WTC11 (cell line): ENCODE results near the gene SRXN1.

Experiments used
- AFF4 ChIP-seq: sonication (generic); formaldehyde crosslinking; IDR thresholded peaks from 2 replicates; pipeline ENCODE4 v1.8.1; 2023; ENCODE audit warnings: mild to moderate bottlenecking, missing genetic modification reagents, borderline replicate concordance
- ATF6 ChIP-seq: sonication (generic); formaldehyde crosslinking; IDR thresholded peaks from 2 replicates; pipeline ENCODE4 v1.8.1; 2023; ENCODE audit warnings: mild to moderate bottlenecking, missing genetic modification reagents
- CTCF ChIP-seq: fragments of 200-600 bp; IDR thresholded peaks from 2 replicates; pipeline ENCODE4 v1.8.0; 2022; ENCODE audit warnings: antibody characterized with exemption
- E2F1 ChIP-seq: sonication (generic); formaldehyde crosslinking; IDR thresholded peaks from 2 replicates; pipeline ENCODE4 v1.8.0; 2022; ENCODE audit warnings: mild to moderate bottlenecking, missing genetic modification reagents
- ELF4 ChIP-seq: sonication (generic); formaldehyde crosslinking; IDR thresholded peaks from 2 replicates; pipeline ENCODE4 v1.8.1; 2022; ENCODE audit warnings: low read depth, mild to moderate bottlenecking, moderate library complexity, missing genetic modification reagents
- IRF1 ChIP-seq: sonication (generic); formaldehyde crosslinking; IDR thresholded peaks from 2 replicates; pipeline ENCODE4 v1.8.0; 2023; ENCODE audit warnings: missing genetic modification reagents
- JUN ChIP-seq: sonication (generic); formaldehyde crosslinking; IDR thresholded peaks from 2 replicates; pipeline ENCODE4 v1.8.0; 2023; ENCODE audit warnings: mild to moderate bottlenecking, missing genetic modification reagents
- MAX ChIP-seq: sonication (generic); formaldehyde crosslinking; IDR thresholded peaks from 2 replicates; pipeline ENCODE4 v1.8.0; 2022; ENCODE audit warnings: mild to moderate bottlenecking, missing genetic modification reagents
- NFYB ChIP-seq: sonication (generic); formaldehyde crosslinking; conservative IDR thresholded peaks from 2 replicates; pipeline ENCODE4 v1.8.0; 2022; ENCODE audit warnings: low read depth, missing genetic modification reagents
- TP53 ChIP-seq: sonication (generic); formaldehyde crosslinking; IDR thresholded peaks from 2 replicates; pipeline ENCODE4 v1.8.1; 2023; ENCODE audit warnings: mild to moderate bottlenecking, missing genetic modification reagents
- USF2 ChIP-seq: sonication (generic); formaldehyde crosslinking; IDR thresholded peaks from 2 replicates; pipeline ENCODE4 v1.8.1; 2023; ENCODE audit warnings: mild to moderate bottlenecking, missing genetic modification reagents, moderate library complexity
- ZNF317 ChIP-seq: sonication (generic); formaldehyde crosslinking; IDR thresholded peaks from 2 replicates; pipeline ENCODE4 v1.8.1; 2023; ENCODE audit warnings: low read depth, mild to moderate bottlenecking, moderate library complexity, missing genetic modification reagents, borderline replicate concordance
- ZNF423 ChIP-seq: fragments of 250-450 bp; sonication (Bioruptor Pico); IDR thresholded peaks from 2 replicates; pipeline ENCODE4 v2.1.2; 2022; ENCODE audit warnings: mild to moderate bottlenecking, moderate library complexity
- ZNF671 ChIP-seq: fragments of 250-450 bp; sonication (Bioruptor Pico); IDR thresholded peaks from 2 replicates; pipeline ENCODE4 v1.8.0; 2021; ENCODE audit warnings: mild to moderate bottlenecking

- TF ChIP-seq IRF1 (CRISPR knock-in tag) = no peak
- no peak for TF ChIP-seq AFF4 (CRISPR knock-in tag)
- no peak for TF ChIP-seq MAX (CRISPR knock-in tag)
- TF ChIP-seq ZNF317 (CRISPR knock-in tag) = no peak
- TF ChIP-seq ZNF671 (CRISPR knock-in tag) = no peak
- no peak for TF ChIP-seq CTCF
- no peak for TF ChIP-seq JUN (CRISPR knock-in tag)
- TF ChIP-seq ATF6 = no peak
- no peak for TF ChIP-seq TP53 (CRISPR knock-in tag)
- TF ChIP-seq NFYB (CRISPR knock-in tag) = no peak
- TF ChIP-seq USF2 = no peak
- TF ChIP-seq ZNF423 (CRISPR knock-in tag) = no peak
- no peak for TF ChIP-seq E2F1
- TF ChIP-seq ELF4 (CRISPR knock-in tag) = no peak
Observed at GRCh38 chr20:635028-635892, 17.7 kb downstream of the SRXN1 start.
